ENCODE measurements around the gene PMVK. TPM values are rescaled to one million over a fixed set of nuclear protein-coding genes. Genes with fewer than 3 reads are reported as not detected.
"Not testable (repeated sequence)": the region's sequence is repeated elsewhere in the genome, so short reads cannot be mapped to it uniquely, and the experiment has no call there.

Gene PMVK
- total RNA-seq, 2 experiments from 2014 or later, result 6.6 to 7.4 TPM

- Histone ChIP-seq H3K4me1 (ENCODE audit: insufficient read depth, low read length) (no peaks in the 10 kb centered on the region), H3K27me3 (ENCODE audit: control insufficient read depth in 1 of 2, insufficient read depth in 2 of 2, low read length in 2 of 2) (no peaks in the 10 kb centered on the region), H3K4me3 (ENCODE audit: low read length) (no peak overlapping the region), H3K27ac (ENCODE audit: low read depth in 1 of 2, low read length in 2 of 2) (no peak overlapping the region), H3K9me3 (ENCODE audit: control insufficient read depth in 1 of 2, insufficient read depth in 1 of 2, low read length in 2 of 2) (no peaks in the 10 kb centered on the region), H3K36me3 (ENCODE audit: insufficient read depth, low read length) (no peaks in the 10 kb centered on the region)
- Mint-ChIP-seq H3K27ac (no peak overlapping the region), H3K4me3 (no peak overlapping the region), H3K9me3 (no peaks in the 10 kb centered on the region), H3K4me1 (ENCODE audit: low read depth) (no peaks in the 10 kb centered on the region), H3K27me3 (no peaks in the 10 kb centered on the region), H3K36me3 (ENCODE audit: low read depth) (no peaks in the 10 kb centered on the region)
- ATAC-seq (ENCODE audit: poor library complexity) (no peak), DNase-seq (no peak)
- TF ChIP-seq, protein P1, sequence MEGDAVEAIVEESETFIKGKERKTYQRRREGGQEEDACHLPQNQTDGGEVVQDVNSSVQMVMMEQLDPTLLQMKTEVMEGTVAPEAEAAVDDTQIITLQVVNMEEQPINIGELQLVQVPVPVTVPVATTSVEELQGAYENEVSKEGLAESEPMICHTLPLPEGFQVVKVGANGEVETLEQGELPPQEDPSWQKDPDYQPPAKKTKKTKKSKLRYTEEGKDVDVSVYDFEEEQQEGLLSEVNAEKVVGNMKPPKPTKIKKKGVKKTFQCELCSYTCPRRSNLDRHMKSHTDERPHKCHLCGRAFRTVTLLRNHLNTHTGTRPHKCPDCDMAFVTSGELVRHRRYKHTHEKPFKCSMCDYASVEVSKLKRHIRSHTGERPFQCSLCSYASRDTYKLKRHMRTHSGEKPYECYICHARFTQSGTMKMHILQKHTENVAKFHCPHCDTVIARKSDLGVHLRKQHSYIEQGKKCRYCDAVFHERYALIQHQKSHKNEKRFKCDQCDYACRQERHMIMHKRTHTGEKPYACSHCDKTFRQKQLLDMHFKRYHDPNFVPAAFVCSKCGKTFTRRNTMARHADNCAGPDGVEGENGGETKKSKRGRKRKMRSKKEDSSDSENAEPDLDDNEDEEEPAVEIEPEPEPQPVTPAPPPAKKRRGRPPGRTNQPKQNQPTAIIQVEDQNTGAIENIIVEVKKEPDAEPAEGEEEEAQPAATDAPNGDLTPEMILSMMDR (IDR thresholded peaks at IDR 0.05), result no peak
- POLR2A ChIA-PET, result no interaction called here
- intact Hi-C loops (cut with DNase I, micrococcal nuclease), result no loop called here
- CTCF ChIA-PET, result no interaction called here
These were observed 25.7 kb downstream of the PMVK start for GRCh38 chr1:154910851-154911250.

DNA sequence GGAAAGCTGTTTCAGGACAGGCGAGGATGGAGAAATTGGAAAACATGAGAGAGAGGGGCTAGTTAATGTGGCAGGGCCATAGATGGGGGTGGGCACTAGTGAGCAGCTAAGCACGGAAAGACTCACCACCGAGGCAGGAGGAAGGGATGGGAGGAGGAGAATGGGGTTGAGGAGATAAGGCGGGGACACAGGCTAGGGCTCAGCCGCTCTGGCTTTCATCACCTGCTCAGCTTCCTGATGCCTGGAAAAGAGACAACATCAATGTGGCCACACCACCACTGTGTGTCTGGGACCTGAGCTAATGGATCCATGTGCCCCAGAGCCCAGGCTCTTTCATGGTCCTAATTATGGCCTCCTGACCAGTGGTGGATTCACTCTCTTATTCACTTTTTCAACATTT lies 27.6 kb downstream of the PMVK start:
- H3K36me3 ChIP-seq (ENCODE audit: insufficient read depth, low read length), result no peaks in the 10 kb centered on the region
- Mint-ChIP-seq H3K9me3 (no peaks in the 10 kb centered on the region), H3K36me3 (ENCODE audit: low read depth) (no peaks in the 10 kb centered on the region), H3K27ac (no peak overlapping the region), H3K4me3 (no peak overlapping the region), H3K27me3 (no peaks in the 10 kb centered on the region), H3K4me1 (ENCODE audit: low read depth) (no peaks in the 10 kb centered on the region)
- TF ChIP-seq, protein P1 (IDR thresholded peaks at IDR 0.05), result no peak
- H3K4me1 ChIP-seq (ENCODE audit: insufficient read depth, low read length), result no peaks in the 10 kb centered on the region
- ATAC-seq (ENCODE audit: poor library complexity) (no peak), DNase-seq (no peak)
- H3K4me3 ChIP-seq (ENCODE audit: low read length), result no peak overlapping the region
- H3K9me3 ChIP-seq (ENCODE audit: control insufficient read depth in 1 of 2, insufficient read depth in 1 of 2, low read length in 2 of 2), result no peaks in the 10 kb centered on the region
- intact Hi-C loops (cut with DNase I, micrococcal nuclease), result no loop called here
- CTCF ChIA-PET, result no interaction called here
- no peaks in the 10 kb centered on the region for H3K27me3 ChIP-seq (ENCODE audit: control insufficient read depth in 1 of 2, insufficient read depth in 2 of 2, low read length in 2 of 2)
- no peak overlapping the region for H3K27ac ChIP-seq (ENCODE audit: low read depth in 1 of 2, low read length in 2 of 2)
- POLR2A ChIA-PET, result no interaction called here

GRCh38 chr1:154908129-154908528 lies 28.4 kb downstream of the PMVK start:
- H3K9me3 Mint-ChIP-seq; intact Hi-C loops (cut with DNase I, micrococcal nuclease); ATAC-seq (ENCODE audit: poor library complexity); H3K4me1 ChIP-seq (ENCODE audit: insufficient read depth, low read length); DNase-seq; H3K27ac Mint-ChIP-seq; POLR2A ChIA-PET; H3K36me3 ChIP-seq (ENCODE audit: insufficient read depth, low read length); H3K27ac ChIP-seq (ENCODE audit: low read depth in 1 of 2, low read length in 2 of 2); H3K4me1 Mint-ChIP-seq (ENCODE audit: low read depth); H3K27me3 Mint-ChIP-seq; H3K4me3 Mint-ChIP-seq; H3K27me3 ChIP-seq (ENCODE audit: control insufficient read depth in 1 of 2, insufficient read depth in 2 of 2, low read length in 2 of 2); H3K4me3 ChIP-seq (ENCODE audit: low read length); H3K36me3 Mint-ChIP-seq (ENCODE audit: low read depth); H3K9me3 ChIP-seq (ENCODE audit: control insufficient read depth in 1 of 2, insufficient read depth in 1 of 2, low read length in 2 of 2): not testable (repeated sequence)
- CTCF ChIA-PET, result interaction anchor here (2.0 kb wide), 1 partner anchor 109 kb away, joined by 9 read pairs; no protein-coding TSS in a partner anchor

DNA sequence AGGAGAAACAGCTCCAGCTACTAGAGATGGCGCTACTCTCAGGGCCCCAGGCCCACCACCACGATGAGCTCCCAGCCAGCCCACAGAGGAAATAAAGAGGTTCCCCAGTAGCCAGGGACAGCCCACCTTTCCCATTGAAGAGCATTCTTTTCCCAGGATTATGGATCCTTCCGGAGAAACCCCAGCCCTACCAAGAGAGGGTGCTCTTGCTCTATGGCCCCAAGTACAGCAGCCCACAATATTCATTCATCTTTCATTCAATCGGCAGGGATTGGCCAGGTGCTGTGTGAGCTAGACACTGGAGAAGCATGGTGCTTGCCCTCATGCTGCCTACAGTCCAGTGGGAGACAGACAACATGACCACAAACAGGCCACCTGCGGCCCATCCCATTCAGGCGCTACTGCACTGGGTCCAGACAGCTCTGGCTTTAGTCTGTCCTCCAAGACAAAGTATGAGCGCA lies 29.9 kb downstream of the PMVK start:
- Mint-ChIP-seq H3K9me3 (no peaks in the 10 kb centered on the region), H3K4me1 (ENCODE audit: low read depth) (no peaks in the 10 kb centered on the region), H3K36me3 (ENCODE audit: low read depth) (no peaks in the 10 kb centered on the region), H3K27me3 (no peaks in the 10 kb centered on the region), H3K4me3 (no peak overlapping the region), H3K27ac (no peak overlapping the region)
- Histone ChIP-seq H3K4me1 (ENCODE audit: insufficient read depth, low read length) (no peaks in the 10 kb centered on the region), H3K27me3 (ENCODE audit: control insufficient read depth in 1 of 2, insufficient read depth in 2 of 2, low read length in 2 of 2) (no peaks in the 10 kb centered on the region), H3K36me3 (ENCODE audit: insufficient read depth, low read length) (no peaks in the 10 kb centered on the region), H3K9me3 (ENCODE audit: control insufficient read depth in 1 of 2, insufficient read depth in 1 of 2, low read length in 2 of 2) (no peaks in the 10 kb centered on the region), H3K27ac (ENCODE audit: low read depth in 1 of 2, low read length in 2 of 2) (no peak overlapping the region), H3K4me3 (ENCODE audit: low read length) (no peak overlapping the region)
- intact Hi-C loops (cut with DNase I, micrococcal nuclease), result no loop called here
- peak in 3 of 14 experiments; percentile 6 to 37 (median 26) for DNase-seq
- TF ChIP-seq, protein P1 (IDR thresholded peaks at IDR 0.05), result no peak
- ChIA-PET POLR2A (no interaction called here), CTCF (interaction anchor here (0.6 to 2.0 kb wide), 3 partner anchors 12 to 111 kb away, joined by 3 to 9 read pairs (median 3); no protein-coding TSS in a partner anchor)
- ATAC-seq (ENCODE audit: poor library complexity), result no peak

Measured in CD4-positive, alpha-beta T cell (primary cell).